Astrocyte of the spinal cord (primary cell): Measurements from ENCODE around the gene ODF4.

Experiments
- DNase-seq: peaks from one replicate; pipeline ENCODE4 v3.0.0; 2011; ENCODE audit warnings: low read depth, low spot score
- H3K4me3 ChIP-seq: 2 replicates; pipeline ENCODE4 v1.5.1; 2011; ENCODE audit warnings: low read depth, mild to moderate bottlenecking, low read length, moderate library complexity
- in situ Hi-C: cut with HindIII; loops from 2 replicates; pipeline ENCODE4 v1.10.0; 2017; ENCODE audit warnings: low sequenced_read_pairs
- TF ChIP-seq, protein P1 (sequence below): IDR thresholded peaks from 2 replicates; pipeline ENCODE4 v1.5.1; 2012; ENCODE audit warnings: low read depth, mild to moderate bottlenecking, low read length, inconsistent platforms

ODF4 gene

GRCh38 chr17:8324132-8324531, 15.5 kb upstream of the ODF4 start:
- TF ChIP-seq, protein P1, sequence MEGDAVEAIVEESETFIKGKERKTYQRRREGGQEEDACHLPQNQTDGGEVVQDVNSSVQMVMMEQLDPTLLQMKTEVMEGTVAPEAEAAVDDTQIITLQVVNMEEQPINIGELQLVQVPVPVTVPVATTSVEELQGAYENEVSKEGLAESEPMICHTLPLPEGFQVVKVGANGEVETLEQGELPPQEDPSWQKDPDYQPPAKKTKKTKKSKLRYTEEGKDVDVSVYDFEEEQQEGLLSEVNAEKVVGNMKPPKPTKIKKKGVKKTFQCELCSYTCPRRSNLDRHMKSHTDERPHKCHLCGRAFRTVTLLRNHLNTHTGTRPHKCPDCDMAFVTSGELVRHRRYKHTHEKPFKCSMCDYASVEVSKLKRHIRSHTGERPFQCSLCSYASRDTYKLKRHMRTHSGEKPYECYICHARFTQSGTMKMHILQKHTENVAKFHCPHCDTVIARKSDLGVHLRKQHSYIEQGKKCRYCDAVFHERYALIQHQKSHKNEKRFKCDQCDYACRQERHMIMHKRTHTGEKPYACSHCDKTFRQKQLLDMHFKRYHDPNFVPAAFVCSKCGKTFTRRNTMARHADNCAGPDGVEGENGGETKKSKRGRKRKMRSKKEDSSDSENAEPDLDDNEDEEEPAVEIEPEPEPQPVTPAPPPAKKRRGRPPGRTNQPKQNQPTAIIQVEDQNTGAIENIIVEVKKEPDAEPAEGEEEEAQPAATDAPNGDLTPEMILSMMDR: no peak
- no peak overlapping the region for H3K4me3 ChIP-seq
- in situ Hi-C loops: no loop called here
- no peak for DNase-seq

DNA sequence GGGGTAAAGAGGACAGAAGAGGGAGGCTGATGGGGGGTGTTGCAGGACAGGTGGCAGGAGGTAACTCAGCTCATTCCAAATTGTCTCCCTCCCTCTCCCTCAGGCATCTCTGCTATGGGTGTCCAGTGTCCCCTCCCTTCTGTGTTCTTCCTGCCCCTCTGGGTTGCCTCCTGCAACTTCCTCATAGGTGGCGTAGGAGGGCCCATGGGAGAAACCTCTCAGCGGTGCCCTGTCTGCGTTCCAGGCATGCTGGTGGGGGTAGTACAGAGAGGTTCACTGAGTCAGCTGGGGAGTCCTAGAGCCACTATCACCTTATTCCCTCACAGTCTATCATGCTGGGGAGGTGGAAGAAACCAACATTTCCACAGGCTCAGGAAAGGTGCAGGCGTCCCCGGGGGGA, 14.7 kb upstream of the ODF4 start:
- DNase-seq: no peak
- H3K4me3 ChIP-seq: no peak overlapping the region
- TF ChIP-seq, protein P1: no peak
- in situ Hi-C loops: no loop called here

GRCh38 chr17:8326511-8327302, 12.9 kb upstream of the ODF4 start:
- H3K4me3 ChIP-seq: peak overlapping the region; percentile 39

DNA sequence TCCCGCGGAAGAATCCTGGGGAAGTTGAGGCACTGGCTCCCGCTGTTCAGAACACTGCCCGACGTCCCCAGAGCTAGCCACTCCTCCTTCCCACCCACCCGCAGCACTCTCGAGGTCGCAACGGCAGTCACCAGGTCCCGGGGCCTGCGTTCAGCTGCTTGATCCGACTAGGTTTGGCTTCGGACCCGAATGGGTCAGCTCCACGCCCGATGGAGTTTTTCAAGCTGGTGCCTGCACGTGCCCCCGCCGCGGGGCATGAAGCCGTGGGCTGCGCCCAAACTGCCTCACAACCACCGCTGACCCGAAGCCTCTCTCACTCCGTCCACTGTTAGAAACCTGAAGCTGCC, 12.4 kb upstream of the ODF4 start:
- in situ Hi-C loops: no loop called here
- TF ChIP-seq, protein P1: no peak
- no peak for DNase-seq
- peak overlapping the region; percentile 39 for H3K4me3 ChIP-seq

More at GRCh38 chr17:8326511-8327302, 12.9 kb upstream of the ODF4 start:
- in situ Hi-C loops: no loop called here
- TF ChIP-seq, protein P1: no peak
- peak; percentile 9 for DNase-seq

DNA sequence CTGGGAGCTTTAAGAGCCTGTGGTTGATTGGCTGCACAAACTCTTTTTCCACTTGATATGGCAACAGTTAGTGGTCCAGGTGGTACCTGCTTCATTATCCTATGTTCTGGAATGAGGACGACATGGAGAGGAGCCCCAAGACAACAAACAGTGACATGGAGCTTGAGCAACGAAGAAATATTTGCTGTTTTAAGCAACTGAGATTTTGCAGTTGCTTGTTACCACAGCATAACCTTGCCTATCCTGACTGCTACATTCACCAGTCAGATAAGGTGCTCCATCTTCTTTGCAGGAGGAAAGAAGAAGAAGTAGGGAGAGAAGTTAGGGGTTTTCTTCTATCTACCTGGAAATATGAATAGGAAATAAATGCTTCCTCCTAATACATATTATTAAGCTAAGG, 7.5 kb upstream of the ODF4 start:
- in situ Hi-C loops: no loop called here
- DNase-seq: no peak
- H3K4me3 ChIP-seq: no peak overlapping the region
- TF ChIP-seq, protein P1: no peak

- TF ChIP-seq, protein P1: no peak
- no peak overlapping the region for H3K4me3 ChIP-seq
- in situ Hi-C loops: no loop called here
- no peak for DNase-seq
These were observed 7.0 kb upstream of the ODF4 start for GRCh38 chr17:8332688-8333087.
